ENCODE data around the gene VSTM4. TPM values are rescaled to one million over a fixed set of nuclear protein-coding genes. Genes with fewer than 3 reads are reported as not detected.

The VSTM4 gene
- total RNA-seq, 1 donor from 2014 or later, result 41.7 TPM

GRCh38 chr10:49143249-49143648, 27.9 kb upstream of the VSTM4 start:
- no peak for DNase-seq (ENCODE audit: low spot score)

DNA sequence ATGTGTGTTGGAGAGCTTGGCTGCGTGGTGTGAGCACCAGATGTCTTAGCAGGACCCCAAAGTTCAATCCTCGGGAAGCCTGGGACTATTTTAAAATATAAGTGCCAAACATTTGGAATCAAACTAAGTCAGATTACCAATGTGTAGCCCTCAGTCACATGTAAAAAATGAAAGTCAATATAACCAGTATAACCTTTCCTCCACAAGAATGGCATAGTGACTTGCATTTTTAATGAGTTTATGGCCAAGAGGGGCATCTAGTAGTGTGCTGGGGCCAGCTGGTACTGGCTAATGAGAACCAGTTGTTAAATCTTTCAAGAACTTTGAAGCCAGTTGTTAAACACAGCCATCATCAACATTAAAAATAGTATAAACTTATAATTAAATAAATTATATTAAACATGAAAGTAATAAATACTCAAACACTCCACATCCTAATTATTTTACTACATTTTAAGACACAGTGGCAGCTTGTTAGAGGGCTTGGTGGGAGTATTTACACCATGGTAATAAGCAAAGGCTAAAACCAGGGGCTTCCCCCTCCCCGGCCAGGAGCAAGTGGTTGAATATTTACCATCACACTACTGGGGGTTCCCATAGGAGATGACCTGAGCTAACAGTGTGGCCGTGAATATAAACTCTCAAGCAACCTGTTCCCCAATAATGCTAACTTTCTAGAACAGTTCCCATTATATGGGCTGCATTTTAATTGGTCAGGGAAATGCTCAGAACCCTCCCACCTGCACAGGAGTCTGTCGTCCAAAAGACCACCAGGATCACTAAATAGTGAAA, 26.4 kb upstream of the VSTM4 start:
- no peak for DNase-seq (ENCODE audit: low spot score)

DNA sequence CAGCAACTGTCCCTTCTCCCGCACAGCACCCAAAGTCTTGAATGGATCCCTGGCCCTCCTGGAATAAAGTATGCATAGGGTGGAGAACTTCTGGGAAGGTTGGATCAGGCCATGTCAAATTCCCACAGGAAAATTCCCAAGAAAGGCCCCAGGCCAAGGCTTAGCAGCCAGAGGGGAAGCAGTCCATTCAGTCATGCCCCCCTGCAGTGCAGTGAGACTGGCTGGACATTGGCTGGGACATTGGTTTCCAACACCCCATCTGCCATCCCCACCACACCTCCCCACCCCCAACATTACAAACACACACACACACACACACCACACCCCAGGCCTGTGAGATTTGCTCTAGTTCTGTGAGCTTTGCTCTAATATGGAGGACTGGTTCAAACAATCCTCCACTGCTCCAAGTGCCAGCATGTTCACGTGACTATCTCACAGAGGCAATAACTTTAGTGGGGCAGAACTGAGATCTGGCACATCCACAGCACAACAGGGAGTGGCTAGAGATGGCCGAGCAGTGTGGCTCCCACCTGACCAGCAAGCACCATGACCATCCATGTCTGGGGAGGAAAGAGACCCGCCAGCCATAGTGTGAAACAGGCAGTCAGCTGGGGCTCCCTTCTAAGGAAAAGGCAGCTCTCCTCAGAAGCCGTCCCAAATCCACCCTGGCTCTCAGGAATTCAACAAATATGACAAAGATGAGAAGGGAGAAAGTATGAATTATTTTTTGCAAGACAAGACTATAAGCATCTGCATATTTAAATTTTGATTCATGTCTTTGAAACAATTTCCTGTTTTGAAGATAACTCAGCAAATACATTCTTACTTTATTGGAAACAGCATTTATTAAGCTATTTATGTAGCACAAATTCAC, 25.2 kb upstream of the VSTM4 start:
- no peak for DNase-seq (ENCODE audit: low spot score)

GRCh38 chr10:49139846-49140195, 24.5 kb upstream of the VSTM4 start:
- no peak for DNase-seq (ENCODE audit: low spot score)

GRCh38 chr10:49139028-49139845, 23.9 kb upstream of the VSTM4 start:
- no peak for DNase-seq (ENCODE audit: low spot score)

GRCh38 chr10:49138361-49138891, 23.1 kb upstream of the VSTM4 start:
- DNase-seq (ENCODE audit: low spot score), result no peak

DNA sequence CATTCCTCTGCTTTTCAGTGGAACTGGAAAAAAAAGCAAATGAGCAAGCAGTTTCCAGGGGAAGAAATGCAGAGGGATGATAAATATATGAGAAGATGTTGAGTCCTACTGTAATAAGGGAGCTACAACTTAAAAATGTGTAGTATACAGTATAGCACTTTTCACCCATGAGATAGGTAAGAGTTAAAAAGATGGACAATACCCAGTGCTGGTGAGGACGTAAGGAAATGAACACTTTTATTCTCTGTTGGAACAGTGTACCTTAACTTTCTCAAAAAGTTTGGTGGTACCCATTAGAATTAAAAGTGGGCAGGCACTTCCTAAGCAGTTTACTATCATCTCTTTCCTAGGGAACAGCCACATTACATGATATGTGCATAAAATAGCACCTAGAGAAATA, 21.2 kb upstream of the VSTM4 start:
- DNase-seq (ENCODE audit: low spot score), result no peak

GRCh38 chr10:49135575-49136313, 20.4 kb upstream of the VSTM4 start:
- no peak for DNase-seq (ENCODE audit: low spot score)

DNA sequence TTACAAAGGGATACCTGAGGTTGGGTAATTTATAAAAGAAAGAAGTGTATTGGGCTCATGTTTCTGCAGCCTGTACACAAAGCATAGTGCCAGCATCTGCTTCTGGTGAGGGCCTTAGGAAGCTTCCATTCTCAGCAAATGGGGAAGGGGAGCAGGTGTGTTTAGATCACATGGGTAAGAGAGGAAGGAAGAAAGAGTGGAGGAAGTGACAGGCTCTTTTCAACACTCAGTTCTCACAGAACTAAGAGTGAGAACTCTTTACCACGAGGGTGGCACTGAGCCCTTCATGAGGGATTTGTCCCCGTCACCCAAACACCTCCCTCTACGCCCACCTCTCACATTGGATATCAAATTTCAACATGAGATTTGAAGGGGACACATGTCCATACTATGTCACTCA, 19.0 kb upstream of the VSTM4 start:
- DNase-seq (ENCODE audit: low spot score), result no peak

- DNase-seq (ENCODE audit: low spot score), result no peak
Measured at GRCh38 chr10:49133706-49134248, 18.5 kb upstream of the VSTM4 start, which contains the start of gene FAM170B. Gene FAM170B (minus strand): TSS chr10:49134021. CDS start chr10:49133918, 103 bp downstream.

GRCh38 chr10:49132362-49132737, 17.0 kb upstream of the VSTM4 start:
- DNase-seq (ENCODE audit: low spot score), result no peak

DNA sequence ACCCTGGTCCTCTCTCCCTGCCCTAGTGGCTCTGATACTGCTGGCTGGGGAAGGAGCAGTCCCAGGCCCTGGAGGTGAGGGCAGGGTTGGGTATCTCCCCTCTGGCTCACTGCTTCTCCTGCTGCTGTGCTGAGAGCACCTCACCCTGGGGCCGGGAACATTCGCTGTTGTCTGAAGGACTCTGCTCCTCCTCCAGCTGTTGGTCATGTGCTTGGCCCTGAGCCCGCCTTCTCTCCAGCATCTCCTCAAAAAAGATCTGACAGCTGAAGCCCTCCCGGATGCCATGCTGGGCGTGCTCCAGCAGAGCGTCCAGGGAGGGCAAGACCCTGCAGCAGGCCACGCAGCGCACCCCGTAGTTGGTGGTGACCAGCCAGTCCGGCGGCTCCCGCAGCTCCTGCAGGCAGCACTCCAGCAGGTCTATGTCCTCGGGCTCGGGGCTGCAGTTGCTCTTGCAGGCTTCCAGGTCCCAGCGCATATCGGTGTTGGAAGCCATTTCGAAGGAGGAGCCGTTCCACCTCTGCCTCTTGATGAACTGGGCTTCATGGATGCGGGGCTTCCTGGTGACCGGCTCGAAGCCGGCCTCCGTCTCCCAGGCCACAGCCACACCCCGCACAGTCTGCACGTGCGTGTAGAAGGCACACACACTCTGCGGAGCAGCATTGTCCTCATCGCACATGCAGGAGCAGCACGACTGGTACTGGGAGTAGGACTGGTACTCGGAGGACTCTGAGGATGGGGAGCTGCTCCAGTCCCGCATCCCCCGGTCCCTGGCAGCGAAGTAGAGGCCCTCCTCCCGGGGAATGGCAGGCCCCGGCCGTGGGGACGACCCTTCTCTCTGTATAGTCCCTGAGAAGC, 16.4 kb upstream of the VSTM4 start:
- DNase-seq (ENCODE audit: low spot score), result no peak

DNA sequence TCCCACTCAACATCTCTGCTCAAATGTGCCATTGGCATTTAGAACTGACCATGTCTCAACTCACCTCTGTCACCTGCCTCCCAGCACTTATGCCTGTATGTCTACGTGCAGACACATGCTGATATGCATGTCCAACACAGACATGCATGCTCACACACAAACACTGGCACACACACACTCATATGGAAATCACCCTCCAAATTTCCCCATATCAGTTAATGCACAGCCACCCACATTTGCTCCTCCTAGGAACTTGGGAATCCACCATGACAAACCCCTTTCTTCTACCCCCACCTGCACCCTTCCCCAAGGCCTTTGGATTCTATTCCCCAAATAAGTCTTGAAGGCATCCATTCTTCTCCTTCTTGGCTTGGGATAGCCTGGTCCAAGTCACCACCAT, 14.1 kb upstream of the VSTM4 start:
- DNase-seq (ENCODE audit: low spot score), result no peak

- no peak for DNase-seq (ENCODE audit: low spot score)
Measured at GRCh38 chr10:49128854-49129253, 13.5 kb upstream of the VSTM4 start.

- no peak for DNase-seq (ENCODE audit: low spot score)
Measured at GRCh38 chr10:49123981-49124950, 8.9 kb upstream of the VSTM4 start.

GRCh38 chr10:49120911-49121310, 5.6 kb upstream of the VSTM4 start:
- DNase-seq (ENCODE audit: low spot score), result no peak

DNA sequence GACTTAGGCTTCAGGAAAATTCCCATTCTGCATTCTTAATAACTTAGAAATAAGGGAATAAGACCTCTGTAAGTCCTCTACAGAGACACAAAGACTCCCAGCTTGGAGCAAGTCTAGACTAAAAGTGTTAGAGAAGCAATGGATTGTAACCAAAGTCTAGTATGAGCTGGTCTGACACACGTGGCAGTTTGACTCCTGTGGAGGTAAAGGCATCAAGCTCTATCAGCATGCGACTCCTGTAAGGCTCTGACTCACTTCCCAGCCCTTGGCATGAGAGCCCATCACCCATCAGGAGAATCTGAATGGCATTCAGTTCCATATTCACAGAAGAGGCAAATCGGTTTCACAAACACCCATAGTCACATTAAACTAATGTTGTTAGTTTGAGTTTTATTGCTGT, 4.4 kb upstream of the VSTM4 start:
- DNase-seq (ENCODE audit: low spot score), result no peak

DNA sequence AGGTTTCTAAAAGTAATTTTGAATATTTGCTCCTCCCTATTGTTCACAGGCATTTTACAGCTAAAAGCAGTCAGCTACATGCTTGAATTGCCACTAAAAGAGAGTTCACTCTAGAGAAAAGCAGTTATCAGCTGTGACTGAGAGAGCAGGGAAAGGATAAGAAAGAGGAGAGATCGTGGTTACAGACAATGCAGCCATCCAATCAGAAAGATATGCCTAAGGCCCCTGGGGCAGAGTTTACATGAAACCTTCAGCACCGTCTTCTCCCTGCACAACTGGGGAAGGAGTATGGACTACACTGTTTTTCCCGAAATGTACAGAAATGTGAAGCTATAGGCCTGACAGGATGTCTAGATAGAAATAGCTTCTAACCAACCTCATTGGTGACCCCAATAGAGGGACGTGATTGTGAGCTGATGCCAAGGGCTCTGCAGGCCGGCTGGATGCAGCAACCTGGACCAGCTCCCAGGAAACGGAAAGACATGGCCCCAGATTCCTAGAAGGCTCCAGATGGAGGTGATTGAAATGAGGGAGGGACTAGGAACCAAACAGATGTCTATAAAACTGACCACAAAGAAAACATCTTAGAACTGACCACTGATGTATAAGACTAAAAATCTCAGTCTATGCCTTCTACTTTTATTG, 3.2 kb upstream of the VSTM4 start:
- DNase-seq (ENCODE audit: low spot score), result no peak

Data from mesenteric fat pad (tissue), 1 donor.